HG03095 (cell line): Measurements from ENCODE around the gene YPEL4.

ENCODE experiments used
- ATAC-seq: cut with Tn5 transposase; IDR thresholded peaks from one replicate; pipeline ENCODE4 v1.9.1; 2021; ENCODE audit warnings: moderate library complexity; ENCODE audit not compliant: unreplicated experiment

Gene YPEL4

GRCh38 chr11:57596266-57596885, 53.3 kb downstream of the YPEL4 start:
- no peak for ATAC-seq
